Astrocyte (in vitro differentiated cells and primary cell): ENCODE results near the gene ADIPOR2. TPM values are rescaled to one million over a fixed set of nuclear protein-coding genes. Genes with fewer than 3 reads are reported as not detected.

Experiments
- DNase-seq: peaks from one replicate; pipeline ENCODE4 v3.0.0-alpha.2; 2010; ENCODE audit warnings: low read depth
- FAIRE-seq: peaks from 2 replicates; lab custom pipeline; 2011; peaks lifted over from hg19 to GRCh38; lab: Jason Lieb, UNC
- H2AFZ ChIP-seq: 2 replicates; pipeline ENCODE4 v1.6.0; 2012; ENCODE audit warnings: low read depth, low read length, inconsistent platforms
- H3K27ac ChIP-seq: 2 replicates; pipeline ENCODE4 v1.5.1; 2011; ENCODE audit warnings: low read depth, low read length, inconsistent platforms
- H3K27me3 ChIP-seq: 2 replicates; pipeline ENCODE4 v1.6.0; 2011; ENCODE audit warnings: low read length, inconsistent platforms; ENCODE audit not compliant: insufficient read depth
- H3K36me3 ChIP-seq: 2 replicates; pipeline ENCODE4 v1.5.1; 2011; ENCODE audit warnings: low read length, inconsistent platforms; ENCODE audit not compliant: insufficient read depth
- H3K4me1 ChIP-seq: 2 replicates; pipeline ENCODE4 v1.5.1; 2011; ENCODE audit warnings: low read length, inconsistent platforms; ENCODE audit not compliant: insufficient read depth
- H3K4me2 ChIP-seq: 2 replicates; pipeline ENCODE4 v1.6.0; 2012; ENCODE audit warnings: low read length, inconsistent platforms
- H3K4me3 ChIP-seq: 2 replicates; pipeline ENCODE4 v1.5.1; 2011; ENCODE audit warnings: low read depth, mild to moderate bottlenecking, low read length, inconsistent platforms; ENCODE audit not compliant: insufficient read depth
- H3K79me2 ChIP-seq: 2 replicates; pipeline ENCODE4 v1.6.0; 2012; ENCODE audit warnings: mild to moderate bottlenecking, low read length, inconsistent platforms; ENCODE audit not compliant: insufficient read depth
- H3K9ac ChIP-seq: 2 replicates; pipeline ENCODE4 v1.6.0; 2012; ENCODE audit warnings: mild to moderate bottlenecking, low read length, inconsistent platforms
- H3K9me3 ChIP-seq: 2 replicates; pipeline ENCODE4 v1.5.1; 2012; ENCODE audit warnings: low read depth, mild to moderate bottlenecking, low read length, inconsistent platforms; ENCODE audit not compliant: insufficient read depth
- H4K20me1 ChIP-seq: 2 replicates; pipeline ENCODE4 v1.6.0; 2012; ENCODE audit warnings: low read length, inconsistent platforms; ENCODE audit not compliant: insufficient read depth
- H3K27ac Mint-ChIP-seq: one replicate; pipeline ENCODE4 v1.8.0; 2021; ENCODE audit warnings: mild to moderate bottlenecking, mixed read lengths; ENCODE audit not compliant: unreplicated experiment
- H3K27me3 Mint-ChIP-seq: one replicate; pipeline ENCODE4 v1.8.0; 2021; ENCODE audit warnings: low read depth, mixed read lengths; ENCODE audit not compliant: unreplicated experiment
- H3K36me3 Mint-ChIP-seq: one replicate; pipeline ENCODE4 v1.8.0; 2021; ENCODE audit warnings: low read depth, mixed read lengths; ENCODE audit not compliant: unreplicated experiment
- H3K4me1 Mint-ChIP-seq: one replicate; pipeline ENCODE4 v1.8.0; 2021; ENCODE audit warnings: low read depth, mixed read lengths; ENCODE audit not compliant: unreplicated experiment
- H3K4me3 Mint-ChIP-seq: one replicate; pipeline ENCODE4 v1.8.0; 2021; ENCODE audit warnings: mild to moderate bottlenecking, moderate library complexity, mixed read lengths; ENCODE audit not compliant: unreplicated experiment
- H3K9me3 Mint-ChIP-seq: one replicate; pipeline ENCODE4 v1.8.0; 2021; ENCODE audit warnings: mild to moderate bottlenecking, mixed read lengths; ENCODE audit not compliant: unreplicated experiment
- CTCF ChIP-seq: IDR thresholded peaks from 2 replicates; pipeline ENCODE4 v1.5.1; 2011; ENCODE audit warnings: low read depth, mild to moderate bottlenecking, inconsistent platforms, low read length, moderate library complexity; ENCODE audit not compliant: insufficient read depth
- EZH2 ChIP-seq: IDR thresholded peaks from 2 replicates; pipeline ENCODE4 v1.6.1; 2012; ENCODE audit warnings: mild to moderate bottlenecking, low read length, inconsistent platforms; ENCODE audit not compliant: insufficient read depth
- total RNA-seq: library from RNA; stranded (reverse); gene quantifications from 2 replicates; pipeline ENCODE4 v1.2.1, GENCODE V29; 2021

Gene ADIPOR2
- total RNA-seq, 1 donor from 2014 or later: 56.6 TPM

DNA sequence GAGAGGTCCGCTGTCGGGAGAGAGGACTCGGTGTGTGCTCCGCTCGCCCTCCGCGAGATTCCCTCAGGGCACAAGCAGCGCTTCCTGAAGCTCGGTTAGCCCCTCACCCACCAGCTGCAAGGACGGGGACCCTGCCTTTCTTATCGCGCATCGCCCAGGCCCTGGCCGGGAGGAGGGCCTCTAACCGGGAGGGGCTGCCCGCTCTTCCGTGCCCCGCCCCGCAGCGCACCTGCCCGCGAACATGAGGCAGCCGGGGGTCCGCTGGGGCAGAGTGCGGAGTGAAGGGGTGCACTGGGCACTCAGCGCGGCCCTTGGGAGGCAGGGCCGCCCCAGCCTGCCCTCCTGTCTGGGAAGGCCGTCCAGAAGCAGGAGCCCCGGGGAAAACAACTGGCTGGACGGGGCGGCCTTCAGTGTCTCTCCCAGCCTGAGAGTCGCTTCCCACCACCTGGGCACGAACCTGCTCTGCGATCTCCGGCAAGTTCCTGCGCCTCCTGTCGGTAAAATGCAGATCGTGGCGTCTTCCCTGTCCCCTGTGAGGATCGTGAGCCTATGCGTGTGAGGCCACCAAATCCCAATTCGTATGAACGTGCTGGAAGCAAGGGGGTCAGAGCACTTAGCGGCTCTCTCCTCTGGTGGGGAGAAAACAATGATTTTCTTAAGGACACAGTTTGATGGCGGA lies 28.0 kb upstream of the ADIPOR2 start:
- no peak overlapping the region for H3K4me3 ChIP-seq
- FAIRE-seq (no peak), DNase-seq (no peak)
- peak overlapping the region; percentile 77 for H3K4me3 Mint-ChIP-seq
- H3K27me3 Mint-ChIP-seq: peaks cover 5% of the 10 kb centered on the region
- no peaks in the 10 kb centered on the region for H3K27me3 ChIP-seq
- no peaks in the 10 kb centered on the region for H3K36me3 ChIP-seq
- no peaks in the 10 kb centered on the region for H3K9me3 ChIP-seq
- H3K9ac ChIP-seq: no peak overlapping the region
- peaks cover 1% of the 10 kb centered on the region for H3K36me3 Mint-ChIP-seq
- no peaks in the 10 kb centered on the region for H3K79me2 ChIP-seq
- H3K4me1 ChIP-seq: no peaks in the 10 kb centered on the region
- no peaks in the 10 kb centered on the region for H4K20me1 ChIP-seq
- no peaks in the 10 kb centered on the region for H3K4me1 Mint-ChIP-seq
- no peak overlapping the region for H3K4me2 ChIP-seq
- no peak overlapping the region for H3K27ac ChIP-seq
- TF ChIP-seq EZH2 (no peak), CTCF (peak; percentile 25)
- H3K9me3 Mint-ChIP-seq: peaks cover 5% of the 10 kb centered on the region
- no peak overlapping the region for H2AFZ ChIP-seq
- H3K27ac Mint-ChIP-seq: no peak overlapping the region

GRCh38 chr12:1663440-1664132 lies 27.3 kb upstream of the ADIPOR2 start:
- H3K4me1 Mint-ChIP-seq: no peaks in the 10 kb centered on the region
- H3K4me3 ChIP-seq: no peak overlapping the region
- H3K27me3 Mint-ChIP-seq: peaks cover 5% of the 10 kb centered on the region
- no peak overlapping the region for H2AFZ ChIP-seq
- no peaks in the 10 kb centered on the region for H3K4me1 ChIP-seq
- TF ChIP-seq EZH2: no peak
- TF ChIP-seq CTCF: no peak
- no peak overlapping the region for H3K4me2 ChIP-seq
- H3K79me2 ChIP-seq: no peaks in the 10 kb centered on the region
- FAIRE-seq: no peak
- H3K9ac ChIP-seq: no peak overlapping the region
- H3K9me3 ChIP-seq: no peaks in the 10 kb centered on the region
- no peak for DNase-seq
- no peaks in the 10 kb centered on the region for H3K36me3 ChIP-seq
- no peak overlapping the region for H3K27ac ChIP-seq
- no peaks in the 10 kb centered on the region for H3K27me3 ChIP-seq
- H3K36me3 Mint-ChIP-seq: peaks cover 1% of the 10 kb centered on the region
- peak overlapping the region; percentile 77 for H3K4me3 Mint-ChIP-seq
- H3K27ac Mint-ChIP-seq: no peak overlapping the region
- no peaks in the 10 kb centered on the region for H4K20me1 ChIP-seq
- H3K9me3 Mint-ChIP-seq: peaks cover 5% of the 10 kb centered on the region

- Histone ChIP-seq H3K9me3 (no peaks in the 10 kb centered on the region), H3K27ac (no peak overlapping the region), H3K4me3 (no peak overlapping the region), H3K9ac (no peak overlapping the region), H3K79me2 (no peaks in the 10 kb centered on the region), H3K36me3 (no peaks in the 10 kb centered on the region), H3K4me2 (no peak overlapping the region), H3K27me3 (no peaks in the 10 kb centered on the region), H4K20me1 (no peaks in the 10 kb centered on the region), H3K4me1 (no peaks in the 10 kb centered on the region), H2AFZ (no peak overlapping the region)
- H3K9me3 Mint-ChIP-seq: peaks cover 5% of the 10 kb centered on the region
- TF ChIP-seq EZH2 (no peak), CTCF (no peak)
- H3K4me3 Mint-ChIP-seq: no peak overlapping the region
- peaks cover 1% of the 10 kb centered on the region for H3K36me3 Mint-ChIP-seq
- peaks cover 1% of the 10 kb centered on the region for H3K4me1 Mint-ChIP-seq
- FAIRE-seq (no peak), DNase-seq (no peak)
- H3K27me3 Mint-ChIP-seq: peaks cover 9% of the 10 kb centered on the region
- H3K27ac Mint-ChIP-seq: no peak overlapping the region
Measured at GRCh38 chr12:1665366-1665765, 25.5 kb upstream of the ADIPOR2 start.
